Inflammatory macrophage treated with lipopolysaccharide for 1 hour (primary cell): ENCODE measurements around the gene AGAP6.
"Not testable (repeated sequence)": the region's sequence is repeated elsewhere in the genome, so short reads cannot be mapped to it uniquely, and the experiment has no call there.

Source experiments
- DNase-seq, 2 donors: peaks; one replicate each; pipeline ENCODE4 v3.0.0-alpha.2; 2020 to 2022

Gene AGAP6

GRCh38 chr10:50027195-50027594 lies 39.0 kb downstream of the AGAP6 start:
- no peak for DNase-seq

GRCh38 chr10:50033481-50033880 lies 45.3 kb downstream of the AGAP6 start:
- DNase-seq = no peak

DNA sequence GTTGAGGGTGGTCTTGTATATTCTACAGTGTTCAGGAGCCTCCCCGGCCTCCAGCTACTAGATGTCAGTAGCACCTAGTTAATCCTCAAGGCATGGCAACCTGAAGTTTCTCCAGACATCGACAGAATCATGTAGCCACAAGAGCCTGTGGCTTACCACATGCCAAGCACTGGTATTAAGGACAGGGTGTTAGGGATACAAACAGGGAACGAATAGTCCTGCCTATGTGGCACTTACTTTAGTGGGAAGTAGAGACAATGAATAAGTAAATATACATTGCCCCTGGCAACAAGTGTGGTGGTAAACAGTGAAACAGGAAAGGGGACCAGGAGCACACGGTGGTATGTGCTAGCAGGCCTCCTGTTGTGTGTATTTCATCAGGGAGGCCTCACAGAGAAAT lies 47.1 kb downstream of the AGAP6 start:
- not testable (repeated sequence) for DNase-seq

DNA sequence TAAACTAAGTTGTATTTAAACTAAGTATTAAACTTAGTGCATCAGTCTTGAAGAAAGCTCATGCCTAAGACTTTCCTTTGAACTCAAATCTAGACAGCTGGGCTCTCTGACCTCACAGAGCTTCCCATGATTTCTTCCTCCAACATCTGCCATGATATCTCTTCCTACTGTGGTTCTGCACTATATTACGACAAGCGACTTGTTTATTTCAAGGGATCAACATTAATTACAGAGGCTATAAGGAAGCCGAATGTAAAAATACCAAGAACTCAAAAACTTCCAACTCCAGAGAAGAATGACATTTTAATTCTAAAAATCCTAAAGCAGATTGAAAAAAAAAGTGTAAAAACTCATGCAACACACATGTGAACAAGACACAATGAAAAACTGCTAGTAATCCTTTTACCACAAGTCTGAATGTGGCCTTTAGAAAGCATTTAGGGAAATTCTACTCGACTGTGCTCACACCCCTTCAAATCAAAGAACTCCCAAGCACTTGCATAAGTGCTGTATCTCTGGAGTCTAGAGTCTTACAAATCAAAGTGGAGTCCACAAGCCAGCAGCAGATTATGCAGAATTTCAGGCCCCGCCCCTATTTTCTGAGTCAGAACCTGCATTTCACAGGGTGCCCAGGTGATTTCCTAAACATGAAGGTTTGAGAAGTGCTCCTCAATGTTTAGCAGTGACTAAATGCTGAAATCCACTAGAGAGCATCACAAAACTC lies 56.9 kb downstream of the AGAP6 start:
- no peak for DNase-seq

DNA sequence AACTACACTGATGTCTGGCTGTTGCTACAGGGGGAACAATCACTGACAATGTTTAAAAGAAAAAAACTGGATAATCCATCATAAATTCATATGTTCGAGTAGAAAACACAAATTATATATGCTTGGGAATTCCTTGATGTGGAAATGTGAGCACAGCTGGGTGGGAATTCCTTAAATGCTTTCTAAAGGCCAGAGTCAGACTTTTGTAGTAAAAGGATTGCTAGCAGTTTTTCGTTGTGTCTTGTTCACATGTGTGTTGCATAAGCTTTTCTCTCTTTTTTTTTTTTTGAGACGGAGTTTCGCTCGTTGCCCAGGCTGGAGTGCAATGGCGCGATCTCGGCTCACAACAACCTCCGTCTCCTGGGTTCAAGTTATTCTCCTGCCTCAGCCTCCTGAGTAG lies 58.3 kb downstream of the AGAP6 start:
- DNase-seq = not testable (repeated sequence)

DNA sequence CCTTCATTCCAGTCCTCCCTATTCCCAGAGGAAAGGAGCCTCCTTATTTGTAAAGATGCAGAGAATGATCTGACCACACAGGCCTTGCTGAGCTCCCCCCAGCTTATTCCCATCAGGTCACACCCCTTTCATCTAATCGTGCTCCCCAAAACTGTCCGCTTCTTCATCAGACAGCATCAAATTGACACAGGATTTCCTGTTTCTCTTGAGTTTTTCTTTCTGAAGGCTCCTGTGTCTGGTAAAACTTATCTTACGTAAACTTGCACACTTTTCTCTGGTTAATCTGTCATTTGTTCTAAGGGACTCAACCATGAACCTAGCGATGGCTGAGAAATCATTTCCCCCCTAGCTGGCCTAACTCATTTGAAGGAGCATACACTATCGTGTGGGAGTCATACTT lies 59.4 kb downstream of the AGAP6 start:
- not testable (repeated sequence) for DNase-seq

GRCh38 chr10:50051995-50052660 lies 63.9 kb downstream of the AGAP6 start:
- DNase-seq = peak; percentile 10 to 36

DNA sequence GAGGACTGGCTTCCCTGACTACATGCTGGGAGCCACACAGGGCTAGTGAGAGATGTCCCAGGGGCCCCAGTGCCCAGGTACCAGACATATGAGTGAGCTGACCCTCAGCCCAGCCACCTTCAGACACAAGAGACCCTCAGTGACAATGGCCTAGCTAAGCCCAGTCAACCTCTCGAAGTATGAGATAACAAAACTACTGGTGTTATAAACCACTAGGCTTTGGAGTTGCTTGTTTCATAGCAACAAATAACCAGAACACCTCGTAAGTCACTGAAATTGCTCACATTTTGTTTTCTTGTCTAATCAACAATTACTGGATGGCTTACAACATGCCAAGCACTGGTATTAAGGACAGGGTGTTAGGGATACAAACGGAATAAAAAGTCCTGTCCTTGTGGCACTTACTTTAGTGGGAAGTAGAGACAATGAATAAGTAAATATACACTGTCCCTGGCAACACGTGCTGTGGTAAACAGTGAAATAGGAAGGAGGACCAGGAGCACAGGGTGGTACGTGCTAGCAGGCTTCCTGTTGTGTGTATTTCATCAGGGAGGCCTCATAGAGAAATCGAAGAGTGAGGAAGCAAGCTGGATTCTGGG lies 64.7 kb downstream of the AGAP6 start:
- DNase-seq = not testable (repeated sequence)

GRCh38 chr10:50055494-50056292 lies 67.5 kb downstream of the AGAP6 start:
- DNase-seq = not testable (repeated sequence)

DNA sequence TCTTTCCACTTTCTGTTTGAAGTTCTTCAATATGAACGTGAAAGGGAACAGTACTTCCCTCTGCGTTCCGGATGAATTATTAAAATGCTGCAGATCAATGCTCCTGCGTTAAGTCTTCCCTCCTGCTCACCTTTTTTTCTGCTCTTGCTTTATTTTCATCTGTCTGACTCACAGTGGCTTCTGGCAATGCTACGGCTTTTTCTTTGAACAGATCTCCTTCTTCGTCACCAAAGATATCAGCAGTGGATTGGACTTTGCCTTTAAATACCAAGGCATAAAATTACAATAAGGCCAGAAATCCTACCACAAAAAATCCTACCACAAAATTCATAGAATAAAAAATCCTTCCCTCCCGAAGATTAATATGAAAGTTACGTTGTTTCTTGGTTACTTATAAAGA lies 68.4 kb downstream of the AGAP6 start:
- not testable (repeated sequence) for DNase-seq

GRCh38 chr10:50058727-50059126 lies 70.5 kb downstream of the AGAP6 start:
- not testable (repeated sequence) for DNase-seq

DNA sequence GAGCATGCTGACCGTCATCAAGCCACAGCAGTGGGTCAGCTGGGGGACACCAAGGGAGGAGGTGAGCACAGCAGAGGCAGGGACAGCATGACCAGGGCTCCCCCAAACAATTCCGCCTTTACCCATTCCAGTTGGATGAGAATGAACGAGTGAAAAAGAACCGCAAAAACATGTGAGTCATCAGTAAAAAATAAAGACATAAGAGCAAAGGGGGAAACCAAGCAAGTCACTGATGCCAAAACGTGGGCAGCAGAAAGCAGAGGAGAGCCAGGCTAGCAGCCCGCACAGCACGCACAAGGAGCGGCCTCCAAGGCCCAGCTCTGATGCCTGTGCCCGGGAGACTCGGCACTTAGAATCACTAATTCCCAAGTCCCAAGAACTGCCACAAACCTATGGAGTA lies 71.7 kb downstream of the AGAP6 start:
- not testable (repeated sequence) for DNase-seq
